Measurements from ENCODE around the gene DAAM1. TPM values are rescaled to one million over a fixed set of nuclear protein-coding genes. Genes with fewer than 3 reads are reported as not detected.

The DAAM1 gene
- total RNA-seq, 1 donor = 5.1 TPM

- H3K9me3 ChIP-seq (ENCODE audit: low read depth, low read length) = no peaks in the 10 kb centered on the region
- peaks cover 10% of the 10 kb centered on the region for H3K4me1 ChIP-seq (ENCODE audit: insufficient read depth, low read length)
- H3K4me3 ChIP-seq (ENCODE audit: low read length) = no peak overlapping the region
- no peaks in the 10 kb centered on the region for H3K27me3 ChIP-seq (ENCODE audit: insufficient read depth, low read length)
Measured at GRCh38 chr14:59330455-59330854, 142.0 kb downstream of the DAAM1 start.

- Histone ChIP-seq H3K27me3 (ENCODE audit: insufficient read depth, low read length) (no peaks in the 10 kb centered on the region), H3K4me1 (ENCODE audit: insufficient read depth, low read length) (peaks cover 10% of the 10 kb centered on the region), H3K9me3 (ENCODE audit: low read depth, low read length) (no peaks in the 10 kb centered on the region), H3K4me3 (ENCODE audit: low read length) (no peak overlapping the region)
Measured at GRCh38 chr14:59331217-59331616, 142.8 kb downstream of the DAAM1 start.

- Histone ChIP-seq H3K4me3 (ENCODE audit: low read length) (no peak overlapping the region), H3K27me3 (ENCODE audit: insufficient read depth, low read length) (no peaks in the 10 kb centered on the region), H3K4me1 (ENCODE audit: insufficient read depth, low read length) (peaks cover 23% of the 10 kb centered on the region), H3K9me3 (ENCODE audit: low read depth, low read length) (no peaks in the 10 kb centered on the region)
Measured at GRCh38 chr14:59332727-59333126, 144.3 kb downstream of the DAAM1 start.

DNA sequence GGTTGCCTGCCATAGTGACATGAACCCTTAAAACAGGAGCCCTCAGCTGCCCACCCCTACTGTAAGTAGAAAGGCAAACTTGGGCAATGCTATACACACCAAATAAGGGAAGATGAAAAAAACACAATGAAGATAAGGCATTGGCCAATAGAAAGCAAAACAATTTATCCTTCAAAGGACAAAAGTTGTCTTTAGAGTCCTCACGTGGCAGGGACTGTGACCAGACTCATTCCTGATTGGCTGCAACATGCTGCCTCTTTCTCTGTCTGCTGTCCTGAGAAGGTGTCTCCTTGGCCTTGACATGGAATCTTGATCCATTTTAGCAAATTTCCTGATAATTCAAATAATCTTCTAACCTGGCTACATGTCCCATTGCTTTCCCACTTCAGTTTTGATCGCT is 144.8 kb downstream of the DAAM1 start:
- Histone ChIP-seq H3K4me1 (ENCODE audit: insufficient read depth, low read length) (peaks cover 27% of the 10 kb centered on the region), H3K9me3 (ENCODE audit: low read depth, low read length) (no peaks in the 10 kb centered on the region), H3K4me3 (ENCODE audit: low read length) (no peak overlapping the region), H3K27me3 (ENCODE audit: insufficient read depth, low read length) (no peaks in the 10 kb centered on the region)

DNA sequence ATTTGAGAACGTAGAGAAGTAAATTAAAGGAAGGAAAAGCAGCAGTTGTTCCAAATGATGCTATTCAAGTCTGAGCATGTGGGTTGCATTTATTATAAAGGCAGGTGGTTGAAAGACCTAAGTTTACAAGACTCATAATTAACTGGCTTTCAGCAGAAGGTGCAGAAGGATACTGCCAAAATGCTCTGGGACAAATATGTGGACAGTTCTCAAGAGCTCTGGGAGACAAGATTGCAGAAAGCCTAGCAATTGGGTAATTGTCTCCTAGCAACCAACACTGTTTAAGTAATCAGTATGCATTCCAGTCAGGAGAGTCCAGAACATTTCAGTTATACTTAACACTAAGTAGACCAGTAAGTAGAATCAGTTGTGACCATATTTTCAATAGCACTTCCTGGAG is 145.2 kb downstream of the DAAM1 start:
- no peak overlapping the region for H3K4me3 ChIP-seq (ENCODE audit: low read length)
- no peaks in the 10 kb centered on the region for H3K9me3 ChIP-seq (ENCODE audit: low read depth, low read length)
- no peaks in the 10 kb centered on the region for H3K27me3 ChIP-seq (ENCODE audit: insufficient read depth, low read length)
- peaks cover 27% of the 10 kb centered on the region for H3K4me1 ChIP-seq (ENCODE audit: insufficient read depth, low read length)

DNA sequence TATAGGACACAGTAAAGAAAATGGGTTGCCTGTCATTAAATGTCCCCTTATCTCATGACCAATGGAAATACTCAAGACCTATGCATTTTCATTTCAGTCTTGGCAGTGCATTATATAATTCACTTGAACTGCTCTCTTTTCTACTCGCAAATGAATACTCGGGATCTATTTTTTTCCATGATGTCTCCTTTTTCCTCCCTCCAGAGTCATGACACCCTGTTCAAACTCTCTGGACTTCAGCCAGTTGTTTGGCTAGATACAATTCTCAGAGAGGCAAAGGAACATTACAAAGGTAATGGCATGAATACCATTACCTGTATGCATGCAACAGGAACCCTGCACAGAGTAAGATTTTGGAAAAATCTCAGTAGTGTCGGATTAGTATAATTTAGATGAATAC is 145.8 kb downstream of the DAAM1 start:
- H3K27me3 ChIP-seq (ENCODE audit: insufficient read depth, low read length) = no peaks in the 10 kb centered on the region
- H3K4me1 ChIP-seq (ENCODE audit: insufficient read depth, low read length) = peaks cover 27% of the 10 kb centered on the region
- H3K4me3 ChIP-seq (ENCODE audit: low read length) = no peak overlapping the region
- no peaks in the 10 kb centered on the region for H3K9me3 ChIP-seq (ENCODE audit: low read depth, low read length)

DNA sequence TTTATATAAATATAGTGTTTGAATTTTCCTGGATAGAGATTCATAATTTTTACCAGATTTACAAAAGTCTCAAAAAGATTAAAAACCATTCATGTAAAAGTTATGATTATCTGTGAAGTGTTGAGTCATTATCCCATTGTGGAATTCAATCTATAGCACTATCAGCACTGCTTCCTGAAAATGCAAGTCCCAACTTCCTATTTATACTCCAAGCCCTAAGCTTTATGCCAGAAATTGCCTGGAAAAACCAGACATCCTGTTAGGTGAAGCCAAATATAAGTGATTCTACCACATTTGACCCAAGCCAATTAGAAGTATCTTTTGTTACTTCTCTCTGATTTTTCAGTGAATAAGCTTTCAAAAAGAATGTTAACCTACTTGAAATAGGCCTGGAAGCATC is 147.6 kb downstream of the DAAM1 start:
- peaks cover 27% of the 10 kb centered on the region for H3K4me1 ChIP-seq (ENCODE audit: insufficient read depth, low read length)
- no peaks in the 10 kb centered on the region for H3K9me3 ChIP-seq (ENCODE audit: low read depth, low read length)
- no peaks in the 10 kb centered on the region for H3K27me3 ChIP-seq (ENCODE audit: insufficient read depth, low read length)

GRCh38 chr14:59336706-59337105 is 148.2 kb downstream of the DAAM1 start:
- H3K4me3 ChIP-seq (ENCODE audit: low read length) = no peak overlapping the region

More for the DNA sequence above, 147.6 kb downstream of the DAAM1 start:
- no peak overlapping the region for H3K4me3 ChIP-seq (ENCODE audit: low read length)

DNA sequence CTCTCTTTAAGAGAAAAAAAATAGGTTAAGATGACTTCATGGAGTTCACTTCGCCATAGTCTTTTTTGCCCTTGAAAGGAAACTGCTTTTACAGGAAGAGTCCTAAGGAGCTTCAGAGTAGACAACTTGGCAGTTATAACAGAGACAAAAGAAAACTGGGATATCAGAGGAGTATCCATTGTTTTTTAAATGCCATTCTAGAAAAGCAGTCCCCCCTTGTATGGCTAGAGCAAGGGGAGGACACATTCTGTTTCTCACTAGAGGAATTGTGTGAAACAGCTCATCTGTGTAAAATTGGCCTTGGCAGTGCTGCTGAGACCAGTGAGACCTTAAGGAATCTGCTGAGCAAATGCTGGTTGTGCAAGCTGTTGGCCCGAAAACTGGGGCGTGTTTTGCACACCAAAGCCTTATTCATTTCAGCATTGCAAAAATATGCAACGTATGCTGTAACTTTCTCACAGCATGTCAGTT is 148.7 kb downstream of the DAAM1 start:
- H3K9me3 ChIP-seq (ENCODE audit: low read depth, low read length) = no peaks in the 10 kb centered on the region
- peaks cover 27% of the 10 kb centered on the region for H3K4me1 ChIP-seq (ENCODE audit: insufficient read depth, low read length)
- no peak overlapping the region for H3K4me3 ChIP-seq (ENCODE audit: low read length)
- H3K27me3 ChIP-seq (ENCODE audit: insufficient read depth, low read length) = no peaks in the 10 kb centered on the region

More at GRCh38 chr14:59336706-59337105, 148.2 kb downstream of the DAAM1 start:
- H3K27me3 ChIP-seq (ENCODE audit: insufficient read depth, low read length) = no peaks in the 10 kb centered on the region
- no peaks in the 10 kb centered on the region for H3K9me3 ChIP-seq (ENCODE audit: low read depth, low read length)
- H3K4me1 ChIP-seq (ENCODE audit: insufficient read depth, low read length) = peaks cover 27% of the 10 kb centered on the region

GRCh38 chr14:59338761-59339160 is 150.3 kb downstream of the DAAM1 start:
- Histone ChIP-seq H3K4me1 (ENCODE audit: insufficient read depth, low read length) (peaks cover 18% of the 10 kb centered on the region), H3K9me3 (ENCODE audit: low read depth, low read length) (no peaks in the 10 kb centered on the region)

DNA sequence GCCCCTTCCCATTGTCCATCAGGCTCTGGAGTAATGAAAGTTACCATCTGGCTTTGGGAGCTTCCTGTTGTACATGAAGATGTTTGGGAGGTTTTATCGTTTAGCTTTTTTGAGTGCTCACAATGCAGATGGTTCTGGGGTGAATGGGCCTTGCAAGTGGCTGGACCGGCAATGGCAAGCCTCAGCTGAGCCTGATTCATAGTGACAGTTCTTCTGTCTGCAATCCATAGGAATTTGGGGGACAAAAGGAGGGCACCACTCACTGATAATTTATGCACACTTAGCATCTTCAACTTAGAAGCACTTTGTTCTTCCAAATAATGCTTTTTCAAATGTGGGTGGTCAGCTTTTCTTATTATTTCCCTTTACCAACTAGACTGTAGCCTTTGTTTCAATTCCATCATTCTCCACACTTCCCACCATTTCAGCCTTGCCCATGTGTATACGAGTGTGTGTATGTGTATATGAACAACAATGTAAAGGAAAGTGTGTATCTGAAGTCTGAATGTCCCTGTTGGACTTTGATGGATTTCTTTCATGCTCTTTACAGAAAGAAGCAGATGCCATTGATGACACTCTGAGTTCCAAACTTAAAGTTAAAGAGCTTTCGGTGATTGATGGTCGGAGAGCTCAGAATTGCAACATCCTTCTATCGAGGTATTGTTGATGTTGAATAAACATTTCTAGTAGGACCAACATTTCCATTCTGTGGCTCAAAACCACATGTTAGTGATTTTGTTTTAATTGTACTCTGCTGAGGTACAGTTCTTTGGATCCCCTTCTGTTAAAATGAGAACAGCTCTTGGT is 151.3 kb downstream of the DAAM1 start:
- Histone ChIP-seq H3K27me3 (ENCODE audit: insufficient read depth, low read length) (no peaks in the 10 kb centered on the region), H3K4me3 (ENCODE audit: low read length) (no peak overlapping the region), H3K4me1 (ENCODE audit: insufficient read depth, low read length) (peaks cover 16% of the 10 kb centered on the region), H3K9me3 (ENCODE audit: low read depth, low read length) (no peaks in the 10 kb centered on the region)

More at GRCh38 chr14:59338761-59339160, 150.3 kb downstream of the DAAM1 start:
- Histone ChIP-seq H3K27me3 (ENCODE audit: insufficient read depth, low read length) (no peaks in the 10 kb centered on the region), H3K4me3 (ENCODE audit: low read length) (no peak overlapping the region)

DNA sequence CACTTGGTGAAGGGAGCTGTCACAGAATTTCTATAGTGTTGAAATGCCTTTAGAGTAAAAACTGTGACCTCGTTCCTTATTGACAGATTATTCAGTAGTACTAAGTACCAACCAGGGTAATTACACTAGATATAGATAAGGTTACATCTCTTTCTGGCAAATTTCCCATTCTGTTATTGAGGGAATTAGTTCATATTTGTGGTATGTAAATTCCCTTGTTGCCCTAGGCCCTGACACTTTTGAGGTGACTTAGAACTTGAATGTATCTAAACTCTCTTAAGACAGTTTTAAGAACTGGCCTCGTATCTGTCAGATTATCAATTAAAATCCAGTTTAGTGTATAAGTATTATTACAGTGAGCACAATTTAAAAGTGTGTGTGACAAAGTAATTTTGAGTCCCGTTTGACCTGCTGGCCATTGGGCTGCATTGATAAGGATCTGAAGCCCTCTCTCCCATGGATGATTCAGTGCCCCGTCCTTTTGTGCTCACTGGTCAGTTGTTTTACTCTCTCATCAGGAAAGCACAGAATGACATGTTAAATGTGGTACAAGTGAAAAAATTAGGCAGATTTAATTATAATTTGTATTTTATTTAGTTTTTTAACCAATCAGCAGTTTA is 153.5 kb downstream of the DAAM1 start:
- no peaks in the 10 kb centered on the region for H3K9me3 ChIP-seq (ENCODE audit: low read depth, low read length)
- H3K4me1 ChIP-seq (ENCODE audit: insufficient read depth, low read length) = peaks cover 11% of the 10 kb centered on the region
- H3K4me3 ChIP-seq (ENCODE audit: low read length) = no peak overlapping the region

DNA sequence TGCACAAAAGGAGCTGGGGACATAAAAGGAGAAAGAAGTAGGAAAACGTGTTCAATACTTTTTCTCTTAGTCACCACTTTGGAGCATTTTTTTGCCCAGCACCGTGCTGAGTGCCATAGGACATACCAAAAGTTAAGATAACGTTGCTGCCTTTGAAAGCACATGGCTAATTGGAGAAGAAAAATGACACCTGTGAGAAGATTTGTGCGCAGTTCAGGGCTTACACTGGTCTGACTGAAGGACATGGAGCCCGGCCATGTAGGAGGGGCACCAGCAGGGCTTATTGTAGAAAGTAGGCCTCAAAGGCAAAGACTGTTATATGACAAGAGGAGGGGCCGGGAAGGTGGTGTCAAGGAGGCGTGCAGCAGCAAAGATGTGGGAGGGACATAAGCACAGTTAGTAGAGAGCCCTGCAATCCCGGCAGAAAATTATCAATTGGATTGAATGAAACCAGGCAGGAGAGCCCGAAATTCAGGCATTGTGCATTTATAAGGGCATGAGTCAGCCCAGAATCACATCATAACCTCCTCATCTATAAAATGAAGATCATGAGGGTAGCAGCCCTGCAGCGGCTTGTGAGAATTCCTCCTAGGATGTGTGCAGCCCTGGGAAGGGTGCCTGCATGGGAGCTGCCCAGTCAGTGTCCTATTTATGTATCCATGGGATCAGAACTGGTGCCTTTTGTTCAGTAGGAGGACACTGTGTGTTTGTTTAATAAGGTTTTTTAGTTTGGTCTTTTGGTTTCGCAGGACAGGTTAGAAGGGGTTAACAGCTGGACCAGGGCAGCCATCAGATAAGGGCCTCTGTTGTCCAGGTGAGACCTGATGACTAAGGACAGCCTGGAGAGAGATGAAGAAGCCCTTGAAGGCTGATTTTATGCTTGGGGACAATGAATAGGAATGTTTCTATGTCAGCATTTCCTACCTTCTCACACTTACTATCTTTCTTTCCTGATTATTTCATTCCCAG is 154.3 kb downstream of the DAAM1 start:
- Histone ChIP-seq H3K27me3 (ENCODE audit: insufficient read depth, low read length) (no peaks in the 10 kb centered on the region), H3K4me3 (ENCODE audit: low read length) (no peak overlapping the region), H3K9me3 (ENCODE audit: low read depth, low read length) (no peaks in the 10 kb centered on the region), H3K4me1 (ENCODE audit: insufficient read depth, low read length) (peaks cover 5% of the 10 kb centered on the region)

More for the DNA sequence above, 153.5 kb downstream of the DAAM1 start:
- H3K27me3 ChIP-seq (ENCODE audit: insufficient read depth, low read length) = no peaks in the 10 kb centered on the region

GRCh38 chr14:59343585-59343984 is 155.1 kb downstream of the DAAM1 start:
- Histone ChIP-seq H3K27me3 (ENCODE audit: insufficient read depth, low read length) (no peaks in the 10 kb centered on the region), H3K4me3 (ENCODE audit: low read length) (no peak overlapping the region), H3K4me1 (ENCODE audit: insufficient read depth, low read length) (peaks cover 3% of the 10 kb centered on the region), H3K9me3 (ENCODE audit: low read depth, low read length) (no peaks in the 10 kb centered on the region)

DNA sequence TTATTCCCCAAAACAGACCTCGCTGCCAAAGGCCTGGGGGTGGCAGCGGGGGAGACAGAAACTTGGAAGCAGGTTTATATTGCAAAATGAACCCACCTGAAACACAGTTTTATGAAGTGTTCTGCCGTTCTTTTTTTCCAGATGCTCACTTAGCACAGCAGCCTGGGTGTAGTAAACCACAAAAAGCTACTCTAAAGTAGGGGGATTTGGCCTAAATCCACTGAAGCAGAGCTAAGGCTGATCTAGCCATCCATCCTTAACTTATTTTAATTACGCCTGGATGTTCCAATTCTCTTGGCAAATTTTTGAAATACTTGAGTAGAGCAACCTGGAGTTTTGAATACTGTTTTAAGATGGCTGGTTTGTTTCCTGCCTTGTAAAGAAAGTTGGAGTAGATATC is 155.5 kb downstream of the DAAM1 start:
- Histone ChIP-seq H3K9me3 (ENCODE audit: low read depth, low read length) (no peaks in the 10 kb centered on the region), H3K4me1 (ENCODE audit: insufficient read depth, low read length) (peaks cover 3% of the 10 kb centered on the region), H3K4me3 (ENCODE audit: low read length) (no peak overlapping the region), H3K27me3 (ENCODE audit: insufficient read depth, low read length) (no peaks in the 10 kb centered on the region)

All from mononuclear cell (primary cell).